Natural killer cell (primary cell): Measurements from ENCODE around the gene ZNF724. TPM values are rescaled to one million over a fixed set of nuclear protein-coding genes. Genes with fewer than 3 reads are reported as not detected.

Experiments
- ATAC-seq, 3 donors: fragments of 150-1000 bp in 2 of 3; fragments of 200-7000 bp in 1 of 3; cut with Tn5 transposase; 1 replicate in 1 of 3; 2 replicates in 2 of 3; pipeline ENCODE4 v1.10.0; 2021; ENCODE audit warnings: mild to moderate bottlenecking in 2 of 3, moderate library complexity in 2 of 3
- DNase-seq, 2 donors: peaks; one replicate each; pipeline versions ENCODE4 v3.0.0 to v3.0.0-alpha.2; 2013 to 2021; ENCODE audit warnings: mixed read lengths in 1 of 2
- H3K27ac ChIP-seq: one replicate; pipeline ENCODE4 v1.5.1; 2013; ENCODE audit warnings: mild to moderate bottlenecking, low read length
- H3K27me3 ChIP-seq: one replicate; pipeline ENCODE4 v1.6.1; 2013; ENCODE audit warnings: low read length; ENCODE audit not compliant: control insufficient read depth, insufficient read depth
- H3K36me3 ChIP-seq: one replicate; pipeline ENCODE4 v1.6.1; 2013; ENCODE audit warnings: low read length; ENCODE audit not compliant: control insufficient read depth, insufficient read depth
- H3K4me1 ChIP-seq: one replicate; pipeline ENCODE4 v1.6.1; 2013; ENCODE audit warnings: low read length; ENCODE audit not compliant: control insufficient read depth, insufficient read depth
- H3K4me3 ChIP-seq: one replicate; pipeline ENCODE4 v1.5.1; 2013; ENCODE audit warnings: low read length
- H3K9me3 ChIP-seq: one replicate; pipeline ENCODE4 v1.6.1; 2013; ENCODE audit warnings: low read length; ENCODE audit not compliant: control insufficient read depth, insufficient read depth
- H3K27ac Mint-ChIP-seq, 2 donors: one replicate each; pipeline ENCODE4 v1.8.0; 2022; ENCODE audit warnings: mild to moderate bottlenecking in 2 of 2, mixed read lengths in 2 of 2, moderate library complexity in 1 of 2
- H3K27me3 Mint-ChIP-seq, 2 donors: one replicate each; pipeline ENCODE4 v1.8.0; 2022; ENCODE audit warnings: low read depth in 2 of 2, mixed read lengths in 2 of 2
- H3K36me3 Mint-ChIP-seq: one replicate; pipeline ENCODE4 v1.8.0; 2022; ENCODE audit warnings: mixed read lengths
- H3K4me1 Mint-ChIP-seq, 2 donors: one replicate each; pipeline ENCODE4 v1.8.0; 2022; ENCODE audit warnings: mixed read lengths in 2 of 2
- H3K4me3 Mint-ChIP-seq: one replicate; pipeline ENCODE4 v1.8.0; 2022; ENCODE audit warnings: mild to moderate bottlenecking, moderate library complexity, mixed read lengths
- H3K9me3 Mint-ChIP-seq, 2 donors: one replicate each; pipeline ENCODE4 v1.8.0; 2022; ENCODE audit warnings: mixed read lengths in 2 of 2
- WGBS: methylation state at CpG from one replicate; pipeline ENCODE4 v1.1.7; 2013; ENCODE audit warnings: missing lambda C conversion rate; ENCODE audit not compliant: insufficient coverage; 5-methylcytosine and 5-hydroxymethylcytosine counted together
- intact Hi-C: fragments of 100-400 bp; cut with micrococcal nuclease; formaldehyde crosslinking; loops from one replicate; pipeline ENCODE4 v1.14.2; 2022
- total RNA-seq, 4 donors: library from RNA; stranded (reverse); fragments of 120-200 nt in 1 of 4; gene quantifications; one replicate each; pipeline versions ENCODE4 v1.2.3 to v1.2.4, GENCODE V29; 2013 to 2022
- TF ChIP-seq, protein P1 (sequence below): fragments of 200-600 bp; IDR thresholded peaks from one replicate; pipeline ENCODE4 v1.8.0; 2022; ENCODE audit warnings: antibody characterized with exemption

The ZNF724 gene
- total RNA-seq, 3 donors from 2014 or later (not counting 1 experiment from before 2014, with no cell fraction given) = 4.5 to 5.8 (median 4.9) TPM

DNA sequence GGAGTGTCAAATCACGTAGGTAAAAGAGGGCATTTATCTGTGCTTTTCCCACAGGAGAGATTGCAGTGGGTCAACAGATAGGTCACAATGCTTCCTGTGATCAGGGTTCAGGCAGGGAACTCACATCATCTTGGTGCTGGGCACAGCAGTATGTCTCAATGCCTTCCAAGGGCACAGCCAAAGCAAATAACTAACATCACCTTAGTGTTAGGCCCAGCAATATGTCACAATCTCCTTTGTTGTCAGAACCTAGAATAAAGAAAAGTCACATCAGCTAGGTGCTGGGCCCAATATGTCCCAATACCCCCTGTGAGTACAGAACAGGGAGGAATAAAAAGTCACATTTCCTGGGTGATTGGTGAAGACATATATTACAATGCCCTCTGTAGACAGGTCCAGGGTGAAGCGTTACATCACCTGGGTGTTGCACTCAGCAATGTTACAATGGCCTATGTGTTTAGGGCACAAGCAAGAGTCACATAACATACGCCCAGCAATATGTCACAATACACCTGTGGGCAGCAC is 11.4 kb upstream of the ZNF724 start:
- no peaks in the 10 kb centered on the region for H3K4me1 ChIP-seq
- Mint-ChIP-seq H3K4me1 (peaks cover 0 to 6% of the 10 kb centered on the region in 2 donors), H3K27ac (no peak overlapping the region), H3K36me3 (no peaks in the 10 kb centered on the region), H3K27me3 (no peaks in the 10 kb centered on the region), H3K4me3 (no peak overlapping the region), H3K9me3 (no peaks in the 10 kb centered on the region)
- intact Hi-C loops = no loop called here
- H3K9me3 ChIP-seq = no peaks in the 10 kb centered on the region
- no peak for ATAC-seq
- 84% methylated on average over 3 of the region's 3 CpGs for WGBS
- TF ChIP-seq, protein P1, sequence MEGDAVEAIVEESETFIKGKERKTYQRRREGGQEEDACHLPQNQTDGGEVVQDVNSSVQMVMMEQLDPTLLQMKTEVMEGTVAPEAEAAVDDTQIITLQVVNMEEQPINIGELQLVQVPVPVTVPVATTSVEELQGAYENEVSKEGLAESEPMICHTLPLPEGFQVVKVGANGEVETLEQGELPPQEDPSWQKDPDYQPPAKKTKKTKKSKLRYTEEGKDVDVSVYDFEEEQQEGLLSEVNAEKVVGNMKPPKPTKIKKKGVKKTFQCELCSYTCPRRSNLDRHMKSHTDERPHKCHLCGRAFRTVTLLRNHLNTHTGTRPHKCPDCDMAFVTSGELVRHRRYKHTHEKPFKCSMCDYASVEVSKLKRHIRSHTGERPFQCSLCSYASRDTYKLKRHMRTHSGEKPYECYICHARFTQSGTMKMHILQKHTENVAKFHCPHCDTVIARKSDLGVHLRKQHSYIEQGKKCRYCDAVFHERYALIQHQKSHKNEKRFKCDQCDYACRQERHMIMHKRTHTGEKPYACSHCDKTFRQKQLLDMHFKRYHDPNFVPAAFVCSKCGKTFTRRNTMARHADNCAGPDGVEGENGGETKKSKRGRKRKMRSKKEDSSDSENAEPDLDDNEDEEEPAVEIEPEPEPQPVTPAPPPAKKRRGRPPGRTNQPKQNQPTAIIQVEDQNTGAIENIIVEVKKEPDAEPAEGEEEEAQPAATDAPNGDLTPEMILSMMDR = no peak
- no peak for DNase-seq
- H3K36me3 ChIP-seq = peaks cover 17% of the 10 kb centered on the region
- no peak overlapping the region for H3K27ac ChIP-seq
- no peak overlapping the region for H3K4me3 ChIP-seq
- no peaks in the 10 kb centered on the region for H3K27me3 ChIP-seq

DNA sequence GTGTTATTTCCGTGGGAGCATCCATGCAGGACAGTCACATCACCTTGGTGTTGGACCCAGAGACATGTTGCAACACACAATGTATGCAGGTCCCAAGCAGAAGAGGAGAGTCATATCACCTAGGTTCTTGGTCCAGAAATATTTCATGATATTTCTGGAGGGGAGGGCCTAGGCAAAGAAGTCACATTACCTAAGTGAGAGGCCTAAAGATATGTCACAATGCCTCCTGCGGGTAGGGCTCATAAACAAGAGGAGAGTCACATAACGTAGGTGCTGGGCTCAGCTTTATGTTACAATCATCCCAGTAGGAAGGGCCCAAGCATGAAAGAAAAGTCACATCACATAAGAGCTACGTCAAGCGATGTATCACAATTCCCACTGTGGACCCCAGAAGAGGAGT is 10.8 kb upstream of the ZNF724 start:
- Mint-ChIP-seq H3K27ac (peak overlapping the region in 1 of 2 donors; percentile 56), H3K27me3 (no peaks in the 10 kb centered on the region), H3K4me3 (no peak overlapping the region), H3K9me3 (no peaks in the 10 kb centered on the region), H3K36me3 (no peaks in the 10 kb centered on the region), H3K4me1 (peaks cover 0 to 6% of the 10 kb centered on the region in 2 donors)
- H3K4me1 ChIP-seq = no peaks in the 10 kb centered on the region
- H3K4me3 ChIP-seq = no peak overlapping the region
- DNase-seq (no peak), ATAC-seq (no peak)
- TF ChIP-seq, protein P1 = no peak
- intact Hi-C loops = no loop called here
- no peak overlapping the region for H3K27ac ChIP-seq
- 86% methylated on average over 5 of the region's 5 CpGs for WGBS
- no peaks in the 10 kb centered on the region for H3K27me3 ChIP-seq
- H3K36me3 ChIP-seq = peaks cover 17% of the 10 kb centered on the region
- no peaks in the 10 kb centered on the region for H3K9me3 ChIP-seq

DNA sequence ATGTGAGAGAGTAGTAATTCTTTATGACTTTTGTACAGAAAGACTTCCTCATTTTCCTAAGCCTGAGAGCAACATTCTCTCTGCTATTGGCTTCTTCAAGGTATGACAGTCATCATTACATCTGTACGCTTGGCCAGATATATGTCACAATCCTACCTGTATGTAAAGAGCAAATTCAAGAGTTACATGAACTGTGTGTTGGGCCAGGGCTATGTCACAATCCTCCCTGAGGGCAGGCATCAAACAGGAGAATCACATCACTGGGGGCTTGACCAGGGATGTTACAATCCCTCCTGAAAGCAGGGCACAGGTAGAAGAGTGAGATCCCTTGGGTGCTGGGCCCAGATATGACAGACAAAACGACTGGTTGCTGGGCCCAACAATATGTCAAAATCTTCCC is 9.8 kb upstream of the ZNF724 start:
- Histone ChIP-seq H3K4me3 (no peak overlapping the region), H3K36me3 (peaks cover 17% of the 10 kb centered on the region), H3K27ac (no peak overlapping the region), H3K9me3 (no peaks in the 10 kb centered on the region), H3K27me3 (no peaks in the 10 kb centered on the region), H3K4me1 (no peaks in the 10 kb centered on the region)
- ATAC-seq (no peak), DNase-seq (no peak)
- Mint-ChIP-seq H3K27me3 (no peaks in the 10 kb centered on the region), H3K9me3 (no peaks in the 10 kb centered on the region), H3K36me3 (no peaks in the 10 kb centered on the region), H3K27ac (no peak overlapping the region), H3K4me3 (no peak overlapping the region), H3K4me1 (peaks cover 0 to 6% of the 10 kb centered on the region in 2 donors)
- intact Hi-C loops = no loop called here
- WGBS = 95% methylated on average over 2 of the region's 2 CpGs
- TF ChIP-seq, protein P1 = no peak

DNA sequence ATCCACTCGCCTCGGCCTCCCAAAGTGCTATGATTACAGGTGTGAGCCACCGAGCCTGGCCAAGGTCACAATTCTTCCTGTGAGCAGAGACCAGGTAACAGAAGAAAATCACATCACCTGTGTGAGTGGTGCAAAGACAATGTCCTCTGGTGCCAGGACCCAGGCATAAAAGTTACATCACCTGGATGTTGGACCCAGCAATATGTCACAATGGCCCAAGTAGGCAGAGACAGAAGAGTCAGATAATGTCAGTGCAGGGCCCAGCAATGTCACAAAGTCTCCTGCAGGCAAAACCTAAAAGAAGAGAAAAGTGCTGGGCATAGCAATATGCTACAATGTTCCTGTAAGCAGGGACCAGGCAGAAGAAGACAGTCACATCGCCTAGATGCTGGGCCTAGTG is 5.5 kb upstream of the ZNF724 start:
- Mint-ChIP-seq H3K36me3 (no peaks in the 10 kb centered on the region), H3K27me3 (no peaks in the 10 kb centered on the region), H3K9me3 (no peaks in the 10 kb centered on the region), H3K4me3 (no peak overlapping the region), H3K4me1 (no peaks in the 10 kb centered on the region), H3K27ac (no peak overlapping the region)
- intact Hi-C loops = no loop called here
- Histone ChIP-seq H3K27me3 (no peaks in the 10 kb centered on the region), H3K4me3 (no peak overlapping the region), H3K9me3 (no peaks in the 10 kb centered on the region), H3K27ac (no peak overlapping the region), H3K36me3 (peaks cover 11% of the 10 kb centered on the region), H3K4me1 (no peaks in the 10 kb centered on the region)
- TF ChIP-seq, protein P1 = no peak
- DNase-seq = no peak
- ATAC-seq = no peak
- 99% methylated on average over 4 of the region's 4 CpGs for WGBS
